GOT3 (cell line): ENCODE data around the gene HLA-DQA1.
"Not testable (repeated sequence)": the region's sequence is repeated elsewhere in the genome, so short reads cannot be mapped to it uniquely, and the experiment has no call there.

ENCODE experiments used
- DNase-seq: peaks from one replicate; lab custom pipeline; 2025; ENCODE audit warnings: mixed read lengths; lab: John Stamatoyannopoulos, UW

HLA-DQA1 gene

GRCh38 chr6:32637219-32637880 lies at the start of gene HLA-DQA1:
Gene HLA-DQA1, plus strand, starts transcription at chr6:32637406. Its CDS starts 53 bp downstream, at chr6:32637459.
- no peak for DNase-seq

GRCh38 chr6:32588156-32588555 lies 49.0 kb upstream of the HLA-DQA1 start:
- no peak for DNase-seq

- DNase-seq, result no peak
These were observed 47.4 kb upstream of the HLA-DQA1 start, which contains the start of gene HLA-DRB1 for GRCh38 chr6:32589596-32590449. Gene HLA-DRB1, minus strand, starts transcription at chr6:32589848. Its CDS starts 106 bp downstream, at chr6:32589742.

- not testable (repeated sequence) for DNase-seq
These were observed 46.5 kb upstream of the HLA-DQA1 start for GRCh38 chr6:32590713-32591112.

GRCh38 chr6:32597024-32597423 lies 40.2 kb upstream of the HLA-DQA1 start:
- DNase-seq, result no peak

DNA sequence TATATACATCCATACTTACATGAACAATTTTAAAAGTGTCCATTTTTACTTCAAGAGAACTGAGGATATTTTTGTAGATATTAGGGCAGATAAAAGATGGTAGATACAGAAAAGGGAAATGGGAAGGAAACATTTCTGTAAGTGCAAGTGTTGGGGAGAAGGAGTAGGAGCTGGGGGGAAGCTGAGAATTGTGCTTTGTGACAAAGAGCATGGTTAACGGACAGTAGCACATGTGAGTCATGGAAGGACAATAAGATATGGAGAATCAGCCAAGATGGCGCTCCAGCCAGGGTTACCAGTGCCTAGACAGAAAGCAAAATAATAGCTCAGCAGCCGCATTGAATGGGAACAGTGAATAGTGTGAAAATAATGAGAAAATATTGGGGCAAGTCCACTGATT lies 34.8 kb upstream of the HLA-DQA1 start:
- no peak for DNase-seq

DNA sequence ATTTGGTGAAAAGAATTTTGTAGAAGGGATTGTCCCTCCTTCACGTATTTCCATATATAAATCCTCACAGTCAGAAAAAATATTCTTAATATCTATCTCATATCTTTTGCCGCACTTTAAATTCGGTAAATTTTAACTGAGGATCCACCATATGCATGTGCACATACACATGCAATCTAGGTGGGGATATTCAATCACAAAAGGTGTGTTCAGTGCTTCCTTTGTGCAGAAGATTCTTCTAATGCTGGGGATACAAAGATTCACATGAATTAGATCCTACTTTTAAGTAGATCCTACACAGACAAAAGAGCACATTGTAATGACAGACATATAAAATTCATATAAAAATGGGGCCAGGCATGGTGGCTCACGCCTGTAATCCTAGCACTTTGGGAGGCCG lies 34.0 kb upstream of the HLA-DQA1 start:
- DNase-seq, result no peak

GRCh38 chr6:32603888-32604287 lies 33.3 kb upstream of the HLA-DQA1 start:
- no peak for DNase-seq

DNA sequence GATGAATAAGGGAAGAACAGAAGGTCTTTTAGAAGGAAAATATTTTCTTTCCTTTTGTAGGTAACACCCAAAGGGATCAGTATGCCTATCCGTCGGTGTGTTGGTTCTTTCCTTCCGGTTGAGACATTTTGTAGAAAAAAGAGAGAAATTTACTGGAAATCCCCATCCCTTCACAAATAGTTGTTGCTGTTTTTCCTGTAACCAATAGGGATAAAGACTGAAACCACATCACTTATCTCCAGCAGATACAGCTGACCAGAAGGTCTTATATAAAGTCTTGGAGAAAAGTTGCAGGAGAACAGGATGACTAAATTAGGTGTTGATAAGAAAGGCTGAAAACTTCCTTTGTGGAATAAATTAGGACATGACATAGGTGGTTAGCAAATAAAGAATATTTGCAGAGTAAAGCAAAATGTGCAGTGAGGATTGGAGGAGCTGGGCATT lies 32.8 kb upstream of the HLA-DQA1 start:
- no peak for DNase-seq

DNA sequence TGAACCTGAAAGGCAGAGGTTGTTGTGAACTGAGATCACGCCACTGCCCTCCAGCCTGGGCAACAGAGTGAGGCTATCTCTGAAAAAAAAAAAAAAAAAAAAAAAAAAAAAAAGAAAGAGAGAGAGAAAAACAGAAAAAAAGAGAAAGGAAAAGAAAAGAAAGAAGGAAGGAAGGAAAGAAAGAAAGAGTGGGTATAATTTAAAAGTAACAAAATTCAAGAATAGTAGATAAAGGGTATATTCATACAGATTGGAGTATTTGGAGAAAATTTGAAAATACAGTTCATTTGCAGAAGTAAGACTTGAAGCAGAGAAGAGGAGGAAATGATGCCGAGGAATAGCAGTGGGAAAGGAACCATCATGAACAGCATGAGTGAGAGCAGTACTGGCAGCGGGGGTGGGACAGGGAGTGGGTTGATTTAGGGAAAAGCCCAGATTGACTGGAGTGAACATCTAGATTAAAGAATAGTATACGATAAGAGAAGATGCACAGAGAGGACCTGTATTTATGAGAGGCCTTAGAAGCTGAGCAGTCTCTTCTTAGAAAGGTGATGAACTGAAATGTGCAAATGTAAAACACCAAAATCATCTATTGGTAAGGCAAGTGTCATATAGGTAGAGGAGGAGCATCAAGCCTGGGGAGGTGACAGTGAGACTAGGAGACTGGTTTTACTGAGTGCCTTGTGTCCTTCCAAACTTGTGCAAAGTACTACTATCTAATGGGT lies 29.8 kb upstream of the HLA-DQA1 start:
- DNase-seq, result no peak

DNA sequence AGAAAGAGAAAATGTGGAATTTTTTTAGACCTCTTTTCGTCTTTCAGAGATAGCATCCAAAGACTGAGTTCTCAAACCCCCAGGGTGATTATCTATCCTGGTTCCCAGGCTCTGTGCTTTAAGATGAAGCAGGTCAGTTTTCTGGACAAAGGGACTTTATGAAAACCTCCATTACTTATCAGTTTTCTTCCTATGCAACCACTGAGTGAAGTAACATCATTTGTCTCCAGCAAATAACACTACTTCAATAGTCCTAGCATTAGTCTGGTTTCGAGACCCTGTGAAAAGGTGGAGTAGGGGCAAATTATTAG lies 29.3 kb upstream of the HLA-DQA1 start:
- DNase-seq, result no peak

GRCh38 chr6:32608362-32608761 lies 28.8 kb upstream of the HLA-DQA1 start:
- no peak for DNase-seq

DNA sequence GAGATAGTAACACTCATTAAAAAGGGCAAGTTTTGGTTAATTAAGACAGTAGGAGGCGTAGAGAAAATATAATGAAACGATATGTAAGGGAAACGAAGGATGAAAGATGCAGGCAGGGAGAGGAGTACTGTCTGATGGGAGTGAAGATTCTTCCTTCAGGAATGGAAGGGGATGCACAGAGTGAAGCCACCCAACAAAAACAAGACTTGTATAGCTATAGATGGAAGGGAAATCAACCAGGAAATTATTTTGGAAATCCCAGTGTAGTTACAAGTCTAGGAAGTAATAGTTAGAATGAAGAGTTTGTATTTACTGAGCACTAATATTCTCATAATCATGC lies 27.8 kb upstream of the HLA-DQA1 start:
- DNase-seq, result no peak

DNA sequence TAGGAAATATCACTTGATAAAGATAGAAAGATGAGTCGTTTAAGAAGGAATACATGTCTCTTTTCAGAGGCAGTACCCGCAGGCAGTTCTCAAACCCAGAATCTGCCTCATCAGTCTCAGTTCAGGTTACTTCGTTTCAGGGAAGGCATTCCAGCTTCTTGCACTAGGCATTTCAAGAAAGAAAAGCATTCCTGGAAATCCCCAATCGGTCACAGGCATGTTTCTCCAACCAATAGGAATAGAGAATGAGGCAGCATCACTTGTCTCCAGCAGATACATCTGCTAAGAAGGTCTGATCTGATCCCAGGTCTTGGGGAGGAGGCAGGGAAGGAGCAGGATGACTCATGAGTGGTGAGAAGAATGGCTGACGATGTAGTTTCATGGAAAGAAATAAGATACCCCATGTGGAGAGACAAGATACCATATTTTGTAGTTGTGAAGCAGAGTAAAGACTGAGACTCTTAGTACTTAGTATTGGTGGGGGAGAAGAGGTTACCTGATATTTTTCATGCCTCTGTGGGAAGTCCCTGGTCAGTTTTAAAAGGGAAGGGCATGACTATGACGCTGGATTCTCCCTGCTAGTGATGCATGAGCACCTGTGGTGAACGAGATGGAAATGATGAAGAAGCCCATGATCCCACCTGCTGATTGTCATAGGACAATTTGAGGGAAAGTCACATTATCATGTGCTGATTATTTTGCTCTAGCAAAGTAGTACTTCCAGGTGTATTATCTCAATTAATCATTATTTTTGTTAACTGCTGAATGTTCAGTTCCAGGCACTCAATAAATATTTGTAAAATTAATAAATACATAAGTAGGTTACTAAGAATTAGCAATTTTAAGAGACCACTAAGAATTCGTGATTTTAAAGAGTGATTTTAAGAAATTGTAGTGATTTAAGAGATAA lies 27.2 kb upstream of the HLA-DQA1 start:
- DNase-seq, result no peak

GRCh38 chr6:32610682-32611296 lies 26.4 kb upstream of the HLA-DQA1 start:
- no peak for DNase-seq

DNA sequence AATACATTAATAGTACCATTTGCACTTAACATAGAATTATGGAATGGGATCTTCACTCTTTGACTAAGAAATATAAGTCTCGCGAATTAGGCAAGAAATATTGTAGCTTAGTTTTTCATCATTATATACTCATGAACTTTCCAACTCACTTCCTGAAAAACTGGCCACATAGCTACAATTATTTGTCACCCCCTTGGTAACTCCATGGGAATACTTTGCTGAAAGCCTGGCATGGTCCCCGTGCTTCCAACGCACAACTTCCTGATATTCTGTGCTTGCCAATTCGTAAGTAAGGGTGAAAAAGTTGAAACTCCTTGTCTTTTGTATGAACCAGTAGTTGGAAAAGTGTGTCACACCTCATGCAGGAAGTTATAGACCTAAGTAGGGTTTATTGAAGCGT lies 23.7 kb upstream of the HLA-DQA1 start:
- no peak for DNase-seq

GRCh38 chr6:32614366-32615081 lies 22.7 kb upstream of the HLA-DQA1 start:
- DNase-seq, result no peak

- no peak for DNase-seq
These were observed 21.2 kb upstream of the HLA-DQA1 start for GRCh38 chr6:32615885-32616532.

DNA sequence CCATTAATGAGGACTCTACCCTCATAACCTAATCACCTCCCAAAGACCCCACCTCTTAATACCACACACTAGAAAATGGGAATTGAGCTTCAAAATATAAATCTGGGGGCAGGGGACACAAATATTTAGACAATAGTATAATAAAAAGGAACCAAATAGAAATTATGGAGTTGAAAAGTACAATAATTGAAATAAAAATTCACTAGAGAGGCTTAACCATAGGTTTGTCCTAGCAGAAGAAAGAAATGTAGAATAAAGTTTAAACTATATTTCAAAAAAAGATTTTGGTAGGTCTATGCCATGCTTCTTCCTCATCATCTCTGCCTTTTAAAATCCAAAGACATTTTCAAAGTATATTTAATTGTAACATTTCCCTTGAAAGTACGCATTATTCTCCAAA lies 19.5 kb upstream of the HLA-DQA1 start:
- no peak for DNase-seq

GRCh38 chr6:32621372-32621771 lies 15.8 kb upstream of the HLA-DQA1 start:
- no peak for DNase-seq
